ENCODE results near the gene NOC2L. TPM values are rescaled to one million over a fixed set of nuclear protein-coding genes. Genes with fewer than 3 reads are reported as not detected.
"Not testable (repeated sequence)": the region's sequence is repeated elsewhere in the genome, so short reads cannot be mapped to it uniquely, and the experiment has no call there.

The NOC2L gene
- total RNA-seq, 3 donors from 2014 or later (not counting 1 experiment from before 2014, with no cell fraction given), result 61.4 to 66.0 (median 61.8) TPM

DNA sequence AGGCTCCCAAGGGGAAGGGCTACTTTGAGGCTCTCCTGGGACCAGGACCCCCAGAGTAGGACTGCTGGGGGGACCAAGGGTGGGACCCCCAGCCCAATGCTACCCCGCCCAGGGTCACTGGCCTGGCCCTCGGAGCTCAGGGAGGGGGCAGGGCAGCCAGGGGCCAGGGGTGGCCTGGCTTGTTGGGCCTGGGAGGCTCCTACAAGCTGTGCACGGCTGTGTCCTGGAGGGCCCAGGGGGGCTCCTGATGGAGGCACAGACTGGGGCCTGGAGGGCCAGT is 38.6 kb upstream of the NOC2L start:
- Histone ChIP-seq H3K27me3 (ENCODE audit: control insufficient read depth, insufficient read depth, low read length) (peaks cover 41% of the 10 kb centered on the region), H3K4me1 (ENCODE audit: control insufficient read depth, insufficient read depth, low read length) (peaks cover 39% of the 10 kb centered on the region), H3K9me3 (ENCODE audit: control insufficient read depth, insufficient read depth, low read length) (no peaks in the 10 kb centered on the region), H3K4me3 (ENCODE audit: low read length) (no peak overlapping the region), H3K27ac (ENCODE audit: low read length) (no peak overlapping the region), H3K36me3 (ENCODE audit: control insufficient read depth, insufficient read depth, low read length) (no peaks in the 10 kb centered on the region)
- DNase-seq (no peak), ATAC-seq (no peak)
- 46% methylated on average over 3 of the region's 3 CpGs for WGBS (ENCODE audit: insufficient coverage)
- Mint-ChIP-seq H3K9me3 (no peaks in the 10 kb centered on the region), H3K27me3 (ENCODE audit: low read depth in 2 of 2) (peaks cover 8 to 23% of the 10 kb centered on the region in 2 donors), H3K27ac (no peak overlapping the region), H3K4me1 (peaks cover 4 to 12% of the 10 kb centered on the region in 2 donors), H3K4me3 (no peak overlapping the region), H3K36me3 (no peaks in the 10 kb centered on the region)
- TF ChIP-seq CTCF (IDR thresholded peaks at IDR 0.05), result no peak
- intact Hi-C loops (cut with micrococcal nuclease), result no loop called here

DNA sequence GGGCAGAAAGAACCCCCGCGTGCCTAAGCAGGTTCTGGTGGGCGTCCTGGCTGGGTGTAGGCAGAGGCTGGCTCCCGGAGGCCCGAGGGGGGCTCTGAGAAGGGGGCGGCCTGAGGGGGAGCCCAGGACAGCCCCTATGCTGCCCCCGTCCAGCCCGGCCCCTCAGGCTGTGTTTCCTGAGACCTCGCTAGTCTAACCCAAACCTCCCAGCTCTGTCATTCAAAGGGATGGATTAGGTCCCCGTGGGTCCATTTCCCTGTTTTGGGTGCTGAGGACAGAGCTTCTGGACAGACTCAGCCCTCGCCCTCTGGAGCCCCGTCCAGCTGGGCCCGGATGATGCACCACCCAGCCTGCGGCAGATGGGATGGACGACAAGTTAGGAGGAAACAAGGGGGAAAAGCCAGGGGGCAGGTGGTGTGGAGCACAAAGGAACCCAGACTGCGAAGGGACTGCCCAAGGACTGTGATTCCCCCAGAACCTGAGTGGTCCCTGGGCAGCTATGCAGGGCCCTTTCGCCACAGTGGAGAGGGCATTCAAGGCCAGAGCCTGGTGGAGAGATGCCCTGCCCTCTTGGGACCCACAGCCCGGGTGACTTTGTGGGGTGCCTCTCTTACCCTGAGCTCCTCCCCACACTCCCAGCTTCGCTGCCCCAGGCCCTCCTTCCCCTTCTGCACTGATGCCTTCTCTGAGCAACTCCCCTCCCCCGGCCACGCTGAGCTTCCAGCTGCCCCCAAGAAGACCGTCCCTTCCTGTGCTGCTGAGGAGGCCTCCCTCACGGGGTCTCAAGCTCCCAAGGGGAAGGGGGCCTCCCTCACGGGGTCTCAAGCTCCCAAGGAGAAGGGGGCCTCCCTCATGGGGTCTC is 38.0 kb upstream of the NOC2L start:
- Mint-ChIP-seq H3K27ac (no peak overlapping the region), H3K4me3 (peak overlapping the region; percentile 65), H3K9me3 (no peaks in the 10 kb centered on the region), H3K4me1 (peaks cover 4 to 12% of the 10 kb centered on the region in 2 donors), H3K36me3 (no peaks in the 10 kb centered on the region), H3K27me3 (ENCODE audit: low read depth in 2 of 2) (peaks cover 8 to 25% of the 10 kb centered on the region in 2 donors)
- H3K36me3 ChIP-seq (ENCODE audit: control insufficient read depth, insufficient read depth, low read length), result no peaks in the 10 kb centered on the region
- TF ChIP-seq CTCF (IDR thresholded peaks at IDR 0.05), result no peak
- no peak for DNase-seq
- H3K27me3 ChIP-seq (ENCODE audit: control insufficient read depth, insufficient read depth, low read length), result peaks cover 39% of the 10 kb centered on the region
- 42% methylated on average over 24 of the region's 24 CpGs for WGBS (ENCODE audit: insufficient coverage)
- intact Hi-C loops (cut with micrococcal nuclease), result no loop called here
- no peak overlapping the region for H3K4me3 ChIP-seq (ENCODE audit: low read length)
- no peak for ATAC-seq
- peaks cover 37% of the 10 kb centered on the region for H3K4me1 ChIP-seq (ENCODE audit: control insufficient read depth, insufficient read depth, low read length)
- H3K27ac ChIP-seq (ENCODE audit: low read length), result no peak overlapping the region
- no peaks in the 10 kb centered on the region for H3K9me3 ChIP-seq (ENCODE audit: control insufficient read depth, insufficient read depth, low read length)

DNA sequence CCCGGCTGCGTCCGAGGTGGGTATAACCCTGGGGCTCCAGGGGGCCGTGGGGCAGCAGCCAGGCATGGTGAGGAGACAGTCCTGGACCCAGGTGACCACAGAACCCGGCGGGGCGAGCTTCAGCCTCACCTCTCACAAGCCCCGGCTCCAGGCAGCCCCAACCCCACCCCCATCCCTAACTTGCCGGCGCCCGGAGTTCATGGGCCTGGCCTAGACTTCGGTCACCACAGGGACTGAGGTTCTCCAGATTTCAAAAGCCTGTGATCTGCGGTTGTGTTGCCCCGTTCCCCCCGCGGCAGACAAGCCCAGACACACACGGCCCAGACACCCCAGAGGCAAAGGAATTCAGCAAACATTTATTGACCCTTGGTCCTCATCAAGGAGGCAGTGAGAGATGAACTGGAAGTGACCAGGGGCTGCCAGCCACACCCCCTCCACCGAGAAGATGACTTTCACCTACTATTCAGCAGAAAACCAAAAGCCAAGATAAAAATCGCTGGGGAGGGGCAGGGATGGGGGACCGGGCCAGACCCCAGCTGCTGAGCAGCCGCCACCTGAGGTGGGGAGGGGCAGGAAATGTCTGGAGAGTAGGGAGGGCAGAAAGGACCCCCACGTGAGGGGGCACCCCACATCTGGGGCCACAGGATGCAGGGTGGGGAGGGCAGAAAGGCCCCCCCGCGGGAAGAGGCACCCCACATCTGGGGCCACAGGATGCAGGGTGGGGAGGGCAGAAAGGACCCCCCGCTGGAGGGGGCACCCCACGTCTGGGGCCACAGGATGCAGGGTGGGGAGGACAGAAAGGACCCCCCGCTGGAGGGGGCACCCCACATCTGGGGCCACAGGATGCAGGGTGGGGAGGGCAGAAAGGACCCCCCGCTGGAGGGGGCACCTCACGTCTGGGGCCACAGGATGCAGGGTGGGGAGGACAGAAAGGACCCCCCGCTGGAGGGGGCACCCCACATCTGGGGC is 36.9 kb upstream of the NOC2L start:
- no peak overlapping the region for H3K27ac Mint-ChIP-seq
- no peaks in the 10 kb centered on the region for H3K9me3 Mint-ChIP-seq
- no peak overlapping the region for H3K27ac ChIP-seq (ENCODE audit: low read length)
- H3K9me3 ChIP-seq (ENCODE audit: control insufficient read depth, insufficient read depth, low read length), result no peaks in the 10 kb centered on the region
- 25% methylated on average over 24 of the region's 30 CpGs for WGBS (ENCODE audit: insufficient coverage)
- H3K4me3 ChIP-seq (ENCODE audit: low read length), result no peak overlapping the region
- H3K4me1 Mint-ChIP-seq, result peaks cover 4 to 10% of the 10 kb centered on the region in 2 donors
- H3K36me3 Mint-ChIP-seq, result no peaks in the 10 kb centered on the region
- no peak for TF ChIP-seq CTCF (IDR thresholded peaks at IDR 0.05)
- peaks cover 16 to 29% of the 10 kb centered on the region in 2 donors for H3K27me3 Mint-ChIP-seq (ENCODE audit: low read depth in 2 of 2)
- intact Hi-C loops (cut with micrococcal nuclease), result no loop called here
- ATAC-seq (no peak), DNase-seq (peak in 1 of 2 donors; percentile 36)
- H3K4me1 ChIP-seq (ENCODE audit: control insufficient read depth, insufficient read depth, low read length), result peaks cover 28% of the 10 kb centered on the region
- H3K36me3 ChIP-seq (ENCODE audit: control insufficient read depth, insufficient read depth, low read length), result no peaks in the 10 kb centered on the region
- H3K4me3 Mint-ChIP-seq, result peak overlapping the region; percentile 55
- H3K27me3 ChIP-seq (ENCODE audit: control insufficient read depth, insufficient read depth, low read length), result peaks cover 32% of the 10 kb centered on the region

DNA sequence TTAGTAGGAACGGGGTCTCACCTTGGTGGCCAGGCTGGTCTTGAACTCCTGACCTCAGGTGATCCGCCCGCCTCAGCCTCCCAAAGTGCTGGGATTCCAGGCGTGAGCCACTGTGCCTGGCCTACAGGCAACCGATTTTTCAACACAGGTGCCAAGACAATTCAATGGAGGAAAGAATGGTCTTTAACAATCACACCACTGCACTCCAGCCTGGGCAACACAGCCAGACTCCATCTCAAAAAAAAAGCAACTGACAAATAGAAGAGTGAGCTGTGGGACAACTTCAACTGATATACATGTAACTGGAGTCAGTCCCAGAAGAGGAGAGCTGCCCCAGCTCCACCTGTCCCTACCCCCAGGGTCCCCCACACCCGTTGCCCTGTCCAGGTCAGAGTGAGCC is 35.5 kb upstream of the NOC2L start:
- H3K9me3 Mint-ChIP-seq; H3K36me3 ChIP-seq (ENCODE audit: control insufficient read depth, insufficient read depth, low read length); ATAC-seq; H3K27ac ChIP-seq (ENCODE audit: low read length); H3K36me3 Mint-ChIP-seq; H3K27ac Mint-ChIP-seq; DNase-seq; H3K9me3 ChIP-seq (ENCODE audit: control insufficient read depth, insufficient read depth, low read length); H3K4me3 Mint-ChIP-seq; H3K4me3 ChIP-seq (ENCODE audit: low read length); intact Hi-C loops (cut with micrococcal nuclease); H3K4me1 Mint-ChIP-seq: not testable (repeated sequence)
- peaks cover 20% of the 10 kb centered on the region for H3K4me1 ChIP-seq (ENCODE audit: control insufficient read depth, insufficient read depth, low read length)
- H3K27me3 Mint-ChIP-seq (ENCODE audit: low read depth in 2 of 2), result peaks cover 22 to 31% of the 10 kb centered on the region in 2 donors
- WGBS (ENCODE audit: insufficient coverage), result 81% methylated on average over 6 of the region's 6 CpGs
- peaks cover 25% of the 10 kb centered on the region for H3K27me3 ChIP-seq (ENCODE audit: control insufficient read depth, insufficient read depth, low read length)
